ENCODE data around the gene GRIK3.

GRIK3 gene

GRCh38 chr1:36971852-36972618, 62.3 kb downstream of the GRIK3 start:
- Histone ChIP-seq H3K56ac (ENCODE audit: low read length) (no peak overlapping the region), H3K4me3 (ENCODE audit: low read length) (no peak overlapping the region), H2AK5ac (ENCODE audit: low read length) (no peak overlapping the region), H3K27me3 (ENCODE audit: insufficient read depth, low read length, poor library complexity) (no peaks in the 10 kb centered on the region), H3K4ac (ENCODE audit: low read depth, low read length) (no peak overlapping the region), H4K5ac (ENCODE audit: low read length) (no peak overlapping the region), H3K27ac (ENCODE audit: low read depth, low read length) (no peak overlapping the region), H3K23ac (ENCODE audit: low read length) (no peak overlapping the region), H3K79me2 (ENCODE audit: control insufficient read depth, insufficient read depth, low read length) (no peaks in the 10 kb centered on the region), H3K79me1 (ENCODE audit: low read length) (no peaks in the 10 kb centered on the region), H3K4me2 (ENCODE audit: low read length) (no peak overlapping the region), H3K9ac (ENCODE audit: low read length) (no peak overlapping the region), H2BK15ac (replicated peaks; ENCODE audit: low read depth) (no peak overlapping the region), H3K4me1 (ENCODE audit: control insufficient read depth, low read depth, low read length) (no peaks in the 10 kb centered on the region), H2BK5ac (ENCODE audit: low read length) (no peak overlapping the region), H4K8ac (ENCODE audit: low read depth, low read length) (no peak overlapping the region), H3K18ac (ENCODE audit: low read length) (no peak overlapping the region), H3K36me3 (ENCODE audit: control insufficient read depth, insufficient read depth, low read length) (no peaks in the 10 kb centered on the region), H2BK120ac (ENCODE audit: low read depth, low read length) (no peak overlapping the region)
- WGBS (ENCODE audit: extremely low coverage, insufficient coverage, low lambda C conversion rate) = no CpG with 5 or more reads among the region's 14 CpGs
- no peak for DNase-seq

DNA sequence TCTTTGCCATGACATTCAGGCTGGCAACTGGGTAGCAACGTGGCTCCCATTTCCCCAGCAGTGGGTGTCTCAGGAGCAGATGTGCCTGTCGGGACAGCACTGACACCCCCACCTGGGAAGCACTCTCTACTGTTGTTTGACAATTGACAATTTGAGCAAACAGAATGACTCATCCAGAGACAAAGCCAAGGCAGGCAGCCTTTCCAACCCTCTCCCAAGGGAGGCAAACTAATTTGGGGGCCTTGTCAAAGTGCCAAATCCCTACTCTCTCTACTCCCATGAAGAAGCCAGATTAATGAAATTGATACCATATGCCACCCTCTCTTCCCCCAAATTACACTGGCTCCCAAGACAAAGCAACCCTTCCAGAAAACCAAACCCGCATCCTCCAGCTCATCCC, 65.6 kb downstream of the GRIK3 start:
- Histone ChIP-seq H3K27ac (ENCODE audit: low read depth, low read length) (no peak overlapping the region), H3K79me2 (ENCODE audit: control insufficient read depth, insufficient read depth, low read length) (no peaks in the 10 kb centered on the region), H4K5ac (ENCODE audit: low read length) (no peak overlapping the region), H3K4ac (ENCODE audit: low read depth, low read length) (no peak overlapping the region), H3K36me3 (ENCODE audit: control insufficient read depth, insufficient read depth, low read length) (no peaks in the 10 kb centered on the region), H2BK15ac (replicated peaks; ENCODE audit: low read depth) (no peak overlapping the region), H3K79me1 (ENCODE audit: low read length) (no peaks in the 10 kb centered on the region), H4K8ac (ENCODE audit: low read depth, low read length) (no peak overlapping the region), H3K4me3 (ENCODE audit: low read length) (no peak overlapping the region), H3K27me3 (ENCODE audit: insufficient read depth, low read length, poor library complexity) (no peaks in the 10 kb centered on the region), H3K23ac (ENCODE audit: low read length) (no peak overlapping the region), H3K18ac (ENCODE audit: low read length) (no peak overlapping the region), H2BK5ac (ENCODE audit: low read length) (no peak overlapping the region), H3K9ac (ENCODE audit: low read length) (no peak overlapping the region), H3K4me2 (ENCODE audit: low read length) (no peak overlapping the region), H3K56ac (ENCODE audit: low read length) (no peak overlapping the region), H2BK120ac (ENCODE audit: low read depth, low read length) (no peak overlapping the region), H3K4me1 (ENCODE audit: control insufficient read depth, low read depth, low read length) (no peaks in the 10 kb centered on the region), H2AK5ac (ENCODE audit: low read length) (no peak overlapping the region)
- no peak for DNase-seq
- WGBS (ENCODE audit: extremely low coverage, insufficient coverage, low lambda C conversion rate) = no CpG with 5 or more reads among the region's 3 CpGs

GRCh38 chr1:36966242-36966641, 68.1 kb downstream of the GRIK3 start:
- no peaks in the 10 kb centered on the region for H3K79me1 ChIP-seq (ENCODE audit: low read length)
- H2AK5ac ChIP-seq (ENCODE audit: low read length) = no peak overlapping the region
- H3K4ac ChIP-seq (ENCODE audit: low read depth, low read length) = no peak overlapping the region
- no peak overlapping the region for H3K27ac ChIP-seq (ENCODE audit: low read depth, low read length)
- no peak overlapping the region for H3K56ac ChIP-seq (ENCODE audit: low read length)
- no peak overlapping the region for H3K4me2 ChIP-seq (ENCODE audit: low read length)
- no peaks in the 10 kb centered on the region for H3K79me2 ChIP-seq (ENCODE audit: control insufficient read depth, insufficient read depth, low read length)
- DNase-seq = peak; percentile 47
- H2BK5ac ChIP-seq (ENCODE audit: low read length) = no peak overlapping the region
- H2BK120ac ChIP-seq (ENCODE audit: low read depth, low read length) = no peak overlapping the region
- no peak overlapping the region for H4K8ac ChIP-seq (ENCODE audit: low read depth, low read length)
- H4K5ac ChIP-seq (ENCODE audit: low read length) = no peak overlapping the region
- H3K4me3 ChIP-seq (ENCODE audit: low read length) = no peak overlapping the region
- no peak overlapping the region for H3K23ac ChIP-seq (ENCODE audit: low read length)
- H2BK15ac ChIP-seq (replicated peaks; ENCODE audit: low read depth) = no peak overlapping the region
- H3K36me3 ChIP-seq (ENCODE audit: control insufficient read depth, insufficient read depth, low read length) = no peaks in the 10 kb centered on the region
- H3K4me1 ChIP-seq (ENCODE audit: control insufficient read depth, low read depth, low read length) = no peaks in the 10 kb centered on the region
- no peaks in the 10 kb centered on the region for H3K27me3 ChIP-seq (ENCODE audit: insufficient read depth, low read length, poor library complexity)
- no peak overlapping the region for H3K9ac ChIP-seq (ENCODE audit: low read length)
- H3K18ac ChIP-seq (ENCODE audit: low read length) = no peak overlapping the region
- no CpG with 5 or more reads among the region's 3 CpGs for WGBS (ENCODE audit: extremely low coverage, insufficient coverage, low lambda C conversion rate)

DNA sequence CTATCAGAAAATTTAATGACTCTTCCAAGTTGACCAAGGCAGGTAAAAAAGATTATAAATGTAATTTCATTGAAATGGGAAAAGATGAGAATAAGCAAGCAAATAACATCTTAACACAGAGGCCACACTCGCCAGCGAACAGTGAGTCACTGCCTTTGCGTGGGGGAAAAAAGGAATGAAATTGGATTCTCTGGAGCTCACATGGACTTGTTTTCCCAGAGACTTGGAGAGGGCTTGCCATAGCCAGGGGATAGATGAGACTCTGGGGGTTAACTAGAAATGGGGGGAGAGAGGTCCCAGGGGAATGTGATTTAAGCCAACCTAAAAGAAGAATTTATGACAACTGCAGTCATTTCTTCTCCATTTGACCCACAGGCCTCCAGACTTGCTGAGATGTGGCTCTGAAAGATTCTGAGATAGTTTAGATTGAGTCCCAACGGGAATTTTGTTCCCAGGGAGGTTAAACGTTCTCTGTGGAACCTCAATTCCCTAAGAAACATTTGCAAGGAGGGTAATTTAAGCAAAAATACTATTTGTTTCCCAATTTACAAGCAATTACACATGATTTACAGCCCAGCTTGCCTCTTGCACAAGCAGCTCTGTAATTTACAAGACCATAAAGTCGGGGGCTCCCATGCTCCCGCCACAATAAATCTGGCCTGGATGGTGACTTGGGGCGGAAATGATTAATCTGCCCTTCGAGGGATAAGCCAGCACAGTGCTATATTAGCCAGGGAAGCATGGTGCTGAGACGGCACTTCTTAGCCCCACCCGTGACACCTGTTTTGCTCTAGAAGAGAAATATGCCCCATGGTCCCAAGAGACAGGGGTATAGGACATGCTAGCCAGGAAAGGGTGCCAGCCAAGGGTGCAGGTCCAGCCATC, 68.8 kb downstream of the GRIK3 start:
- Histone ChIP-seq H3K4me2 (ENCODE audit: low read length) (no peak overlapping the region), H4K8ac (ENCODE audit: low read depth, low read length) (no peak overlapping the region), H3K36me3 (ENCODE audit: control insufficient read depth, insufficient read depth, low read length) (no peaks in the 10 kb centered on the region), H3K27ac (ENCODE audit: low read depth, low read length) (no peak overlapping the region), H3K27me3 (ENCODE audit: insufficient read depth, low read length, poor library complexity) (no peaks in the 10 kb centered on the region), H3K9ac (ENCODE audit: low read length) (no peak overlapping the region), H3K4ac (ENCODE audit: low read depth, low read length) (no peak overlapping the region), H2BK15ac (replicated peaks; ENCODE audit: low read depth) (no peak overlapping the region), H2BK120ac (ENCODE audit: low read depth, low read length) (no peak overlapping the region), H3K18ac (ENCODE audit: low read length) (no peak overlapping the region), H3K79me2 (ENCODE audit: control insufficient read depth, insufficient read depth, low read length) (no peaks in the 10 kb centered on the region), H3K4me1 (ENCODE audit: control insufficient read depth, low read depth, low read length) (no peaks in the 10 kb centered on the region), H2AK5ac (ENCODE audit: low read length) (no peak overlapping the region), H3K56ac (ENCODE audit: low read length) (no peak overlapping the region), H3K23ac (ENCODE audit: low read length) (no peak overlapping the region), H2BK5ac (ENCODE audit: low read length) (no peak overlapping the region), H4K5ac (ENCODE audit: low read length) (no peak overlapping the region), H3K79me1 (ENCODE audit: low read length) (no peaks in the 10 kb centered on the region), H3K4me3 (ENCODE audit: low read length) (no peak overlapping the region)
- no peak for DNase-seq
- WGBS (ENCODE audit: extremely low coverage, insufficient coverage, low lambda C conversion rate) = no CpG with 5 or more reads among the region's 11 CpGs

DNA sequence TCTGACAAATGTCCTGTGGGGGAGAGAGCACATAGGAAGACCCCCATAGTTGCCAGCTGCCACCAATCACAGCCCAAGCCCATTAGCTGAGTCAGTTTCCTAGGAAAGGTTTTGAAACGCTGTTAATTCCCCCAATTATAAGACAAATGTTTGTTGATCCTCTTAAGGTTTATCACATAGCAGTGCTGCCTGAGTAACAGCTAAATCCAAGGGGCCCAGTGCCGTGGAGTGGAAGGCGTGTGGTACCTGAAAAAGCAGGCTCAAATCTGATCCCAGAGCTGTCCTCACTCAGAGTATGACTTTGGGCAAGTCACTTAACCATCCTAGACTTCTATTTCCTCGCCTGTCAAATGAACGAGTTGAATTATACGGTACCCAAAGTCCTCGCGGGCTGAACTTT, 69.5 kb downstream of the GRIK3 start:
- DNase-seq = no peak
- H4K5ac ChIP-seq (ENCODE audit: low read length) = no peak overlapping the region
- no peaks in the 10 kb centered on the region for H3K79me1 ChIP-seq (ENCODE audit: low read length)
- no peaks in the 10 kb centered on the region for H3K27me3 ChIP-seq (ENCODE audit: insufficient read depth, low read length, poor library complexity)
- no peak overlapping the region for H3K4me2 ChIP-seq (ENCODE audit: low read length)
- H2BK120ac ChIP-seq (ENCODE audit: low read depth, low read length) = no peak overlapping the region
- H3K79me2 ChIP-seq (ENCODE audit: control insufficient read depth, insufficient read depth, low read length) = no peaks in the 10 kb centered on the region
- WGBS (ENCODE audit: extremely low coverage, insufficient coverage, low lambda C conversion rate) = no CpG with 5 or more reads among the region's 8 CpGs
- no peak overlapping the region for H2AK5ac ChIP-seq (ENCODE audit: low read length)
- H3K18ac ChIP-seq (ENCODE audit: low read length) = no peak overlapping the region
- no peak overlapping the region for H2BK15ac ChIP-seq (replicated peaks; ENCODE audit: low read depth)
- no peak overlapping the region for H3K27ac ChIP-seq (ENCODE audit: low read depth, low read length)
- H3K4me3 ChIP-seq (ENCODE audit: low read length) = no peak overlapping the region
- H3K23ac ChIP-seq (ENCODE audit: low read length) = no peak overlapping the region
- no peak overlapping the region for H3K9ac ChIP-seq (ENCODE audit: low read length)
- H3K4ac ChIP-seq (ENCODE audit: low read depth, low read length) = no peak overlapping the region
- H2BK5ac ChIP-seq (ENCODE audit: low read length) = no peak overlapping the region
- H3K4me1 ChIP-seq (ENCODE audit: control insufficient read depth, low read depth, low read length) = no peaks in the 10 kb centered on the region
- H3K56ac ChIP-seq (ENCODE audit: low read length) = no peak overlapping the region
- H4K8ac ChIP-seq (ENCODE audit: low read depth, low read length) = no peak overlapping the region
- H3K36me3 ChIP-seq (ENCODE audit: control insufficient read depth, insufficient read depth, low read length) = no peaks in the 10 kb centered on the region

All from mesendoderm (in vitro differentiated cells).